Progenitor cell of endocrine pancreas (in vitro differentiated cells): Measurements from ENCODE around the gene RFC2. TPM values are rescaled to one million over a fixed set of nuclear protein-coding genes. Genes with fewer than 3 reads are reported as not detected.
"Not testable (repeated sequence)": the region's sequence is repeated elsewhere in the genome, so short reads cannot be mapped to it uniquely, and the experiment has no call there.

ENCODE experiments used
- DNase-seq: peaks from one replicate; pipeline ENCODE4 v3.0.0; 2021; ENCODE audit warnings: low spot score; ENCODE audit not compliant: unreplicated experiment
- H3K27ac Mint-ChIP-seq: 2 replicates; pipeline ENCODE4 v1.8.0; 2021; ENCODE audit warnings: mild to moderate bottlenecking, moderate library complexity, mixed read lengths
- H3K27me3 Mint-ChIP-seq: 2 replicates; pipeline ENCODE4 v1.8.0; 2021; ENCODE audit warnings: mixed read lengths
- H3K36me3 Mint-ChIP-seq: 2 replicates; pipeline ENCODE4 v1.8.0; 2022; ENCODE audit warnings: mixed read lengths; ENCODE audit not compliant: insufficient read depth
- H3K4me1 Mint-ChIP-seq: 2 replicates; pipeline ENCODE4 v1.8.0; 2021; ENCODE audit warnings: low read depth, mixed read lengths
- H3K4me3 Mint-ChIP-seq: 2 replicates; pipeline ENCODE4 v1.8.0; 2021; ENCODE audit warnings: low read depth, mild to moderate bottlenecking, moderate library complexity, mixed read lengths
- H3K9me3 Mint-ChIP-seq: 2 replicates; pipeline ENCODE4 v1.8.0; 2021; ENCODE audit warnings: low read depth, mixed read lengths
- CTCF ChIP-seq: fragments of 200-600 bp; sonication (generic); IDR thresholded peaks from one replicate; pipeline ENCODE4 v1.5.0; 2021; ENCODE audit warnings: antibody characterized with exemption, mild to moderate bottlenecking; ENCODE audit not compliant: unreplicated experiment
- total RNA-seq: library from RNA; stranded (reverse); gene quantifications from 2 replicates; pipeline ENCODE4 v1.2.1, GENCODE V29; 2021

The RFC2 gene
- total RNA-seq, 1 donor from 2014 or later, result 42.1 TPM

DNA sequence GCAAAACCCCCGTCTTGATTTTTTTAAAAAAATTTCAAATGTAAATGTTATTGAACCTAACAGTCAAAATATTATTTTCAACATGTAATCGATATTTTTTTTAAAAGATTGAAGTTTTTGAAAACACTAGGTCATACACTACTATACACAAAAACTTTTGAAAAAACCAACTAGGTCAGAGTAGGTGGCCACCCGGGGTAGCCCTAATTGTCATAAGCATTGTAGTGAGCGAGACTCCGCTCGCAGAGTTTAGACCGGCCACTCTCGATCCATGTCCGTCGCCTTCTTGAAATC is 417 bp downstream of the RFC2 start:
- peaks cover 22% of the 10 kb centered on the region for H3K4me1 Mint-ChIP-seq

GRCh38 chr7:74253331-74253730 is 868 bp downstream of the RFC2 start:
- Mint-ChIP-seq H3K4me1 (peaks cover 22% of the 10 kb centered on the region), H3K9me3 (no peaks in the 10 kb centered on the region), H3K36me3 (peaks cover 25% of the 10 kb centered on the region), H3K27ac (peak overlapping the region; percentile 85), H3K4me3 (peak overlapping the region; percentile 96), H3K27me3 (no peaks in the 10 kb centered on the region)
- no peak for TF ChIP-seq CTCF
- no peak for DNase-seq

More for the DNA sequence above, 417 bp downstream of the RFC2 start:
- TF ChIP-seq CTCF, result no peak
- Mint-ChIP-seq H3K4me3 (peak overlapping the region; percentile 96), H3K36me3 (peaks cover 22% of the 10 kb centered on the region), H3K27me3 (no peaks in the 10 kb centered on the region), H3K27ac (peak overlapping the region; percentile 99), H3K9me3 (no peaks in the 10 kb centered on the region)
- no peak for DNase-seq

- Mint-ChIP-seq H3K36me3 (peaks cover 25% of the 10 kb centered on the region), H3K27ac (no peak overlapping the region), H3K4me3 (peak overlapping the region; percentile 96), H3K9me3 (no peaks in the 10 kb centered on the region), H3K4me1 (peaks cover 22% of the 10 kb centered on the region), H3K27me3 (no peaks in the 10 kb centered on the region)
- no peak for TF ChIP-seq CTCF
- no peak for DNase-seq
These were observed 1.3 kb downstream of the RFC2 start for GRCh38 chr7:74252893-74253292.

- Mint-ChIP-seq H3K27ac (peak overlapping the region; percentile 91), H3K36me3 (peaks cover 29% of the 10 kb centered on the region), H3K4me1 (peaks cover 24% of the 10 kb centered on the region)
- DNase-seq, result peak; percentile 30
- not testable (repeated sequence) for H3K27me3 Mint-ChIP-seq, H3K9me3 Mint-ChIP-seq, H3K4me3 Mint-ChIP-seq
These were observed 5.1 kb downstream of the RFC2 start for GRCh38 chr7:74249058-74249457.

DNA sequence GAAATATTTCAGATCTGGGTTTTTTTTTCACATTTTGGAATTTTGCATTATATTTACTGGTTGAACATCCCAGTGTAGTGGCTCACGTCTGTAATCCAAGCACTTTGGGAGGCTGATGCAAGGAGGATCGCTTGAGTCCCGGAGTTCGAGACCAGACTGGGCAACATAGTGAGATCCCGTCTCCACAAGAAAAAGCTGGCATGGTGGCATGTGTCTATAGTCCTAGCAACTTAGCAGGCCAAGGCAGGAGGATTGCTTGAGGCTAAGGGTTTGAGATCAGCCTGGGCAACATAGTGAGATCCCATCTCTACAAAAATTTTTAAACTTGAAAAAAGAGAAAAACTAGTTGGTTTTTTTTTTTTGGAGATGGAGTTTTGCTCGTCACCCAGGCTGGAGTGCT is 6.0 kb downstream of the RFC2 start:
- TF ChIP-seq CTCF, result no peak
- Mint-ChIP-seq H3K4me1 (peaks cover 22% of the 10 kb centered on the region), H3K27ac (no peak overlapping the region), H3K36me3 (peaks cover 33% of the 10 kb centered on the region), H3K4me3 (no peak overlapping the region), H3K27me3 (no peaks in the 10 kb centered on the region), H3K9me3 (no peaks in the 10 kb centered on the region)
- no peak for DNase-seq

- Mint-ChIP-seq H3K4me3 (no peak overlapping the region), H3K36me3 (peaks cover 37% of the 10 kb centered on the region), H3K4me1 (peaks cover 20% of the 10 kb centered on the region), H3K27me3 (no peaks in the 10 kb centered on the region), H3K9me3 (no peaks in the 10 kb centered on the region), H3K27ac (no peak overlapping the region)
- no peak for DNase-seq
- TF ChIP-seq CTCF, result no peak
These were observed 7.7 kb downstream of the RFC2 start for GRCh38 chr7:74246497-74246896.
